Activated naive CD8-positive, alpha-beta T cell treated with anti-CD3 and anti-CD28 coated beads for 36 hours (primary cell): Measurements from ENCODE around the gene ANO9. TPM values are rescaled to one million over a fixed set of nuclear protein-coding genes. Genes with fewer than 3 reads are reported as not detected.

Experiments used
- DNase-seq: peaks from one replicate; pipeline ENCODE4 v3.0.0; 2021
- H3K27ac Mint-ChIP-seq: one replicate; pipeline ENCODE4 v1.8.0; 2022; ENCODE audit warnings: mild to moderate bottlenecking, moderate library complexity, mixed read lengths
- H3K27me3 Mint-ChIP-seq: one replicate; pipeline ENCODE4 v1.8.0; 2022; ENCODE audit warnings: mild to moderate bottlenecking, mixed read lengths
- H3K36me3 Mint-ChIP-seq: one replicate; pipeline ENCODE4 v1.8.0; 2021; ENCODE audit warnings: mild to moderate bottlenecking, mixed read lengths
- H3K4me1 Mint-ChIP-seq: one replicate; pipeline ENCODE4 v1.8.0; 2021; ENCODE audit warnings: mixed read lengths
- H3K4me3 Mint-ChIP-seq: one replicate; pipeline ENCODE4 v1.8.0; 2022; ENCODE audit warnings: mild to moderate bottlenecking, moderate library complexity, mixed read lengths
- H3K9me3 Mint-ChIP-seq: one replicate; pipeline ENCODE4 v1.8.0; 2022; ENCODE audit warnings: mixed read lengths
- total RNA-seq, 2 experiments: library from RNA; stranded (reverse); gene quantifications; one replicate each; pipeline ENCODE4 v1.2.3, GENCODE V29; 2021

ANO9 gene
- total RNA-seq, 2 experiments from 2014 or later = 22.2 to 22.9 TPM

DNA sequence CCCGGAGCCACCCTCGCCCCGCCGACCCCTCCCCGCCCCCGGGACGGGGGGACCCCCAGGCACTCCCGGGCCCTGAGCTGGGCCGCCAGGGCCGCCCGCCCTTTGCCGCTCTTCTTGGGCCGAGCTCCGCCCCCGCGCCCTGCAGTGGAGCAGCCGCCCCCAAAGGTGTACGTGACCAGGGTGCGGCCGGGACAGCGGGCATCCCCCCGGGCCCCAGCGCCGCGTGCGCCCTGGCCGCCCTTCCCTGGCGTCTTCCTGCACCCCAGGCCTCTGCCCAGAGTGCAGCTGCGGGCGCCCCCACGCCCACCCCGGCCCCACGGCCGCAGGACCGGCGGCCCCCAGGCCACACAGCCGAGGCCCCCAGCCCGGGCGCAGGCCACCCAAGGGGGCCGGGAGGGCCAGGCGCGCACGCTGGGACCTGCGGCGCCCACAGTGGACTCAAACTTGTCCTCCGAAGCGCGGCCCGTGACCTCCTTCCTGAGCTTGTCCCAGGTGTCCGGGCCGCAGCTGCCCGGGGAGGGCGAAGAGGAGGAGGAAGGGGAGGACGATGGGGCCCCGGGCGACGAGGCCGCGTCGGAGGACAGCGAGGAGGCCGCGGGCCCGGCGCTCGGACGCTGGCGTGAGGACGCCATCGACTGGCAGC, 65.2 kb downstream of the ANO9 start:
- H3K4me3 Mint-ChIP-seq = no peak overlapping the region
- H3K27me3 Mint-ChIP-seq = no peaks in the 10 kb centered on the region
- H3K9me3 Mint-ChIP-seq = peaks cover 4% of the 10 kb centered on the region
- H3K36me3 Mint-ChIP-seq = no peaks in the 10 kb centered on the region
- no peak overlapping the region for H3K27ac Mint-ChIP-seq
- peaks cover 3% of the 10 kb centered on the region for H3K4me1 Mint-ChIP-seq
- DNase-seq = no peak

- DNase-seq = no peak
- H3K36me3 Mint-ChIP-seq = no peaks in the 10 kb centered on the region
- peaks cover 5% of the 10 kb centered on the region for H3K27me3 Mint-ChIP-seq
- H3K27ac Mint-ChIP-seq = no peak overlapping the region
- no peak overlapping the region for H3K4me3 Mint-ChIP-seq
- H3K4me1 Mint-ChIP-seq = peaks cover 3% of the 10 kb centered on the region
- H3K9me3 Mint-ChIP-seq = peaks cover 4% of the 10 kb centered on the region
These were observed 66.5 kb downstream of the ANO9 start for GRCh38 chr11:375065-376025.

DNA sequence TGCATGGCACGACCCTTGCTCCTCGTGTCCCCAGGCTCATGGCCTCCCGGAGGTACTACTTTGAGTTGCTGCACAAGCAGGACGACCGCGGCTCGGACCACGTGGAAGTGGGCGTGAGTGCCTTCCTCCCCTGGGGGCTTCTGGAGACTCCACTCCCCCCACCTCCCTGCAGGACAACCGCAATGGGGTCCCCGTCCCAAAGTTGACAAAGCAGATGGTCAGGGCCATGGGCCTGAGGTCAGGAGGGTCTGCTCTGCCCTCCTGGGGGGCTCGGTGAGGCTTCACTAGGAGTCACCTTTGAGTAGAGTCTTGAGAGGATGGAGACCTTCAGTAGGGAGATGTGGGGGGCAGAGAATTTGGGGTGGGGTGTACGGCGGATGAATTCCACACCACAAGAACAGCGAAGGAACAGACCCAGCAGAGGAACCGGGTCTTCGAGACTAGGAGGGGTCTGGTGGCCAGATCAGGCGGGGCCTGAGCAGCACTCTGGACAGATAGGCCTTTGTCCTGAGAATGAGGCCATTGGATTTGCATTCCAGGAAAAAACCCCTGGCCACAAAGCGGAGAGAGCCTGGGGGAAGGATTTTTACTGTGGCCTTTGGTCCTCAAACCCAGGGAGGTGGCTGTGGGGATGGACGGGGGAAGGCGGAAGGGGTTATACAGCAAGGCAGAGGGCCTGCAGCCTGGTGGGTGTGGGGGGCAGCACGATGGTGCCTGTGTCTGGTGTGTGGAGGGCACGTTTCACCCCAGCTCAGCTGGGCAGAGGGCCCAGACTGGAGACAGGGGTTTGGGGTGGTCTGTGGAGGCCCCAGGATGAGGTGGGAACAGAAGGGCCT, 67.9 kb downstream of the ANO9 start:
- peaks cover 3% of the 10 kb centered on the region for H3K4me1 Mint-ChIP-seq
- no peak overlapping the region for H3K27ac Mint-ChIP-seq
- peaks cover 4% of the 10 kb centered on the region for H3K9me3 Mint-ChIP-seq
- no peak overlapping the region for H3K4me3 Mint-ChIP-seq
- H3K27me3 Mint-ChIP-seq = peaks cover 12% of the 10 kb centered on the region
- DNase-seq = no peak
- H3K36me3 Mint-ChIP-seq = no peaks in the 10 kb centered on the region

DNA sequence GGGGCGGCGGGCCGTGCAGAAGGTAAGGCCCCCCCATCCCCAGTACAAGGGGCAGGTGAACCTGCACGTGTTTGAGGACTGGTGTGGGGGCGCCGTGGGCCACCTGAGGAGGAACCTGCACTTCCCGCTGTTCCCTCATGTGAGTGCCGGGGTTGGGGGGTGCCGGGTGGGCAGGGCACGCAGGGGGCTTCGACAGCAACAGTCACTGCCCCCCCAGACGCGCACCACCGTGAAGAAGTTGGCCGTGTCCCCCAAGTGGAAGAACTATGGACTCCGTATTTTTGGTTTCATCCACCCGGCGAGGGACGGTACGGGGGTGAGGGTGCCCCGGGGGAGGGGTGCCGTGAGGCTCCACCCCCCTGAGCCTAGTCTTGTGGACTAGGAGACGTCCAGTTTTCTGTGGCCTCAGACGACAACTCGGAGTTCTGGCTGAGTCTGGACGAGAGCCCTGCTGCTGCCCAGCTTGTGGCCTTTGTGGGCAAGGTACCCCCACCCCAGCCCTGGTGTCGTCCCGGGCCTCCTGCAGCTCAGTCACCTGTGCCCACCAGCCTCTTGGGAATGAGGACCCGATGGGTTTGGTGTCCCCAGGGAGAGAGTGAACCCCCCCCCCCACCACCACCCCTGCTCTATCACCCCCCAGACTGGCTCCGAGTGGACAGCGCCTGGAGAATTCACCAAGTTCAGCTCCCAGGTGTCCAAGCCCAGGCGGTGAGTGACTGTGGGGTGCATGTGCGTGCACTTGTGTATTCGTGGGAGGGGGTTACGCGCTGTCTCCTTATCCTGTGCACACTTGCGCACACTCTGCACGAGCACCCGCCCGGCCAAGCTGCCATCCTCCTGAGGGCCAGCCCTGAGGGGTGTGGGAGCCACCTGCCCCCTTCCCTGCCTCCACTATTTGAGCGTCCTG, 68.7 kb downstream of the ANO9 start:
- DNase-seq = no peak
- Mint-ChIP-seq H3K4me3 (no peak overlapping the region), H3K27ac (no peak overlapping the region), H3K9me3 (peaks cover 4% of the 10 kb centered on the region), H3K27me3 (peaks cover 19% of the 10 kb centered on the region), H3K4me1 (peaks cover 5% of the 10 kb centered on the region), H3K36me3 (no peaks in the 10 kb centered on the region)

GRCh38 chr11:371716-372590, 69.9 kb downstream of the ANO9 start:
- peaks cover 4% of the 10 kb centered on the region for H3K9me3 Mint-ChIP-seq
- peaks cover 31% of the 10 kb centered on the region for H3K27me3 Mint-ChIP-seq
- H3K4me1 Mint-ChIP-seq = peaks cover 5% of the 10 kb centered on the region
- H3K27ac Mint-ChIP-seq = no peak overlapping the region
- no peak for DNase-seq
- no peaks in the 10 kb centered on the region for H3K36me3 Mint-ChIP-seq
- H3K4me3 Mint-ChIP-seq = no peak overlapping the region

- H3K27me3 Mint-ChIP-seq = peaks cover 32% of the 10 kb centered on the region
- H3K4me1 Mint-ChIP-seq = peaks cover 5% of the 10 kb centered on the region
- H3K27ac Mint-ChIP-seq = no peak overlapping the region
- no peak overlapping the region for H3K4me3 Mint-ChIP-seq
- H3K9me3 Mint-ChIP-seq = peaks cover 4% of the 10 kb centered on the region
- no peaks in the 10 kb centered on the region for H3K36me3 Mint-ChIP-seq
- no peak for DNase-seq
These were observed 70.8 kb downstream of the ANO9 start for GRCh38 chr11:371051-371450.

- no peak for DNase-seq
- H3K9me3 Mint-ChIP-seq = peaks cover 4% of the 10 kb centered on the region
- H3K4me1 Mint-ChIP-seq = peaks cover 5% of the 10 kb centered on the region
- H3K27me3 Mint-ChIP-seq = peaks cover 35% of the 10 kb centered on the region
- H3K4me3 Mint-ChIP-seq = peak overlapping the region; percentile 51
- H3K36me3 Mint-ChIP-seq = no peaks in the 10 kb centered on the region
- no peak overlapping the region for H3K27ac Mint-ChIP-seq
These were observed 71.5 kb downstream of the ANO9 start for GRCh38 chr11:370070-370941.

GRCh38 chr11:369336-370018, 72.3 kb downstream of the ANO9 start, which contains the start of gene B4GALNT4:
TSS of gene B4GALNT4 (plus strand) at chr11:369499. CDS start at chr11:369804, 305 bp downstream.
- peaks cover 40% of the 10 kb centered on the region for H3K27me3 Mint-ChIP-seq
- DNase-seq = no peak
- H3K4me3 Mint-ChIP-seq = peak within 1 kb of the TSS; percentile 73
- no peaks in the 10 kb centered on the region for H3K36me3 Mint-ChIP-seq
- no peak within 1 kb of the TSS for H3K27ac Mint-ChIP-seq
- peaks cover 4% of the 10 kb centered on the region for H3K9me3 Mint-ChIP-seq
- peaks cover 5% of the 10 kb centered on the region for H3K4me1 Mint-ChIP-seq

GRCh38 chr11:368414-369335, 73.1 kb downstream of the ANO9 start:
- no peak overlapping the region for H3K27ac Mint-ChIP-seq
- DNase-seq = no peak

DNA sequence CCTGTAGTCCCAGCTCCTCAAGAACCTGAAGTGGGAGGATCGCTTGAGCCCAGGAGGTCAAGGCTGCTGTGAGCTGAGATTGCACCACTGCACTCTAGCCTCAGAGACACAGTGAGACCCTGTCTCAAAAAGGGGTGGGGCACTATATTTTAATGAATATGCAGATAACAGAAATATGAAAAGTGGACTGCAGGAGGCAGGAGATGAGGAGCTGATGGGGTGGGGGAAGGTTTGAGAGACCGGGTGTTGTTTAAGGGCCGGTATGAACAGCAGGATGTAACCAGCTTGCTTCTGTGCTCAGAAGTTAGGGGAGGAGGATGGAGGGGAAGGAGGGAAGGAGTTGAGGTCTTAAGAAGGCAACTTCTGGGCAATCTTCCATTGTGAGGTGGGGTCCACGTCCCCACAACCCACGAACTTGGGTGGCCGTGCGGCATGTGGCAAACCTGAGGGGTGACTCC, 73.8 kb downstream of the ANO9 start:
- Mint-ChIP-seq H3K27ac (no peak overlapping the region), H3K36me3 (no peaks in the 10 kb centered on the region), H3K9me3 (no peaks in the 10 kb centered on the region), H3K27me3 (peaks cover 40% of the 10 kb centered on the region), H3K4me1 (peaks cover 2% of the 10 kb centered on the region), H3K4me3 (peak overlapping the region; percentile 36)
- no peak for DNase-seq

More at GRCh38 chr11:368414-369335, 73.1 kb downstream of the ANO9 start:
- Mint-ChIP-seq H3K27me3 (peaks cover 40% of the 10 kb centered on the region), H3K4me1 (peaks cover 2% of the 10 kb centered on the region), H3K9me3 (no peaks in the 10 kb centered on the region), H3K4me3 (peak overlapping the region; percentile 73), H3K36me3 (no peaks in the 10 kb centered on the region)
